Measurements from ENCODE around the gene PPP2R1A. TPM values are rescaled to one million over a fixed set of nuclear protein-coding genes. Genes with fewer than 3 reads are reported as not detected.

The PPP2R1A gene
- total and polyA plus RNA-seq, 4 donors = 33.6 to 61.6 (median 59.8) TPM

DNA sequence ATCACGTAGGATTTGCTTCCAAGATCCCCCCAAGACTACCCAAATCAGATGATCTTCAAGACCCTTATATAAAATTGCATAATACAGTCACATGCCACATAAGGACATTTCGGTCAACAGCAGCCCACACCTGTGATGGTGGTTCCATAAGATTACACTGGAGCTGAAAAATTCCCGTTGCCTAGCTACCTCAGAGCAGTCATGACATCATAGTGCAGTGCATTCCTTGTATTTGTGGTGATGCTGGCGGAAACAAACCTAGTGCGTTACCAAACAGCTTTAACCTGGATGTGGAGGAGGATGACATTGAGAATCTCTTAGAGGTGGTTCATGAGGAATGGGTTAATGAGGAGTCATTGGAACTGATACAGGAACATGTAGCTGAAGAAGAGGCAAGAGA, 84.3 kb downstream of the PPP2R1A start:
- peaks cover 0 to 14% (median 7%) of the 10 kb centered on the region in 4 donors for H3K4me1 ChIP-seq (ENCODE audit: control insufficient read depth in 4 of 4, insufficient read depth in 4 of 4, low read length in 3 of 4)
- H3K9me3 ChIP-seq (ENCODE audit: control insufficient read depth in 4 of 4, low read length in 3 of 4) = peaks cover 2 to 8% (median 5%) of the 10 kb centered on the region in 4 donors
- 88% methylated on average over 5 of the region's 5 CpGs for WGBS

DNA sequence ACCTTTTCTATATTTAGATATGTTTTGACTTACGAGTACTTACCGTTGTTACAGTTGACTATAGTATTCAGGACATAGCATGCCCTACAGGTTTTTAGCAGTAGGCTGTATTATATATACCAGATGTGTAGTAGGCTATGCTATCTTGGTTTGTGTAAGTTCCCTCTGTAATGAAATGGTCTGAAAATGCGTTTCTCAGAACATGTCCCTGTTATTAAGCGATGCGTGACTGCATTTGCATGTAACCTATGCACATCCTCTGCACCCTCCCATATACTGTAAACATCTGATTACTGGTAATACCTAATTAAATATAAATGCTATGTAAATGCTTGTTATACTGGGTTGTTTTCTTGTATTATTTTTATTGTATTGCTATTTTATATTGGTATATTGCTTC, 86.1 kb downstream of the PPP2R1A start:
- Histone ChIP-seq H3K27ac (ENCODE audit: low read depth in 1 of 2, low read length in 2 of 2) (no peak overlapping the region), H3K27me3 (ENCODE audit: control insufficient read depth in 4 of 4, insufficient read depth in 4 of 4, low read length in 3 of 4) (no peaks in the 10 kb centered on the region), H3K4me3 (ENCODE audit: low read depth in 1 of 3, low read length in 3 of 3) (no peak overlapping the region), H3K4me1 (ENCODE audit: control insufficient read depth in 4 of 4, insufficient read depth in 4 of 4, low read length in 3 of 4) (peaks cover 0 to 5% (median 2%) of the 10 kb centered on the region in 4 donors), H3K9me3 (ENCODE audit: control insufficient read depth in 4 of 4, low read length in 3 of 4) (peaks cover 4 to 8% (median 5%) of the 10 kb centered on the region in 4 donors), H3K36me3 (ENCODE audit: control insufficient read depth in 4 of 4, insufficient read depth in 3 of 4, low read depth in 1 of 4, low read length in 3 of 4) (peaks cover 3 to 4% (median 4%) of the 10 kb centered on the region in 4 donors), H3K9ac (ENCODE audit: low read depth in 1 of 2, low read length in 2 of 2) (no peak overlapping the region)
- TF ChIP-seq EGR1 (IDR thresholded peaks at IDR 0.05; ENCODE audit: low read depth in 2 of 2) (no peak), TAF1 (conservative IDR thresholded peaks at IDR 0.05) (no peak), FOXA2 (IDR thresholded peaks at IDR 0.05) (no peak), GABPA (IDR thresholded peaks at IDR 0.05 in 1 of 2, conservative IDR thresholded peaks at IDR 0.05 in 1 of 2) (no peak), RAD21 (IDR thresholded peaks at IDR 0.05) (no peak), HNF4G (IDR thresholded peaks at IDR 0.05) (no peak), HNF4A (conservative IDR thresholded peaks at IDR 0.05) (no peak), FOXA1 (IDR thresholded peaks at IDR 0.05) (no peak), NR2F2 (IDR thresholded peaks at IDR 0.05) (no peak), SP1 (IDR thresholded peaks at IDR 0.05) (no peak), YY1 (IDR thresholded peaks at IDR 0.05) (no peak), JUND (IDR thresholded peaks at IDR 0.05) (no peak), RXRA (IDR thresholded peaks at IDR 0.05) (no peak)
- TF ChIP-seq, protein P1, sequence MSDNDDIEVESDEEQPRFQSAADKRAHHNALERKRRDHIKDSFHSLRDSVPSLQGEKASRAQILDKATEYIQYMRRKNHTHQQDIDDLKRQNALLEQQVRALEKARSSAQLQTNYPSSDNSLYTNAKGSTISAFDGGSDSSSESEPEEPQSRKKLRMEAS (IDR thresholded peaks at IDR 0.05) = no peak
- TF ChIP-seq, protein P2, sequence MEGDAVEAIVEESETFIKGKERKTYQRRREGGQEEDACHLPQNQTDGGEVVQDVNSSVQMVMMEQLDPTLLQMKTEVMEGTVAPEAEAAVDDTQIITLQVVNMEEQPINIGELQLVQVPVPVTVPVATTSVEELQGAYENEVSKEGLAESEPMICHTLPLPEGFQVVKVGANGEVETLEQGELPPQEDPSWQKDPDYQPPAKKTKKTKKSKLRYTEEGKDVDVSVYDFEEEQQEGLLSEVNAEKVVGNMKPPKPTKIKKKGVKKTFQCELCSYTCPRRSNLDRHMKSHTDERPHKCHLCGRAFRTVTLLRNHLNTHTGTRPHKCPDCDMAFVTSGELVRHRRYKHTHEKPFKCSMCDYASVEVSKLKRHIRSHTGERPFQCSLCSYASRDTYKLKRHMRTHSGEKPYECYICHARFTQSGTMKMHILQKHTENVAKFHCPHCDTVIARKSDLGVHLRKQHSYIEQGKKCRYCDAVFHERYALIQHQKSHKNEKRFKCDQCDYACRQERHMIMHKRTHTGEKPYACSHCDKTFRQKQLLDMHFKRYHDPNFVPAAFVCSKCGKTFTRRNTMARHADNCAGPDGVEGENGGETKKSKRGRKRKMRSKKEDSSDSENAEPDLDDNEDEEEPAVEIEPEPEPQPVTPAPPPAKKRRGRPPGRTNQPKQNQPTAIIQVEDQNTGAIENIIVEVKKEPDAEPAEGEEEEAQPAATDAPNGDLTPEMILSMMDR (IDR thresholded peaks at IDR 0.05; ENCODE audit: low read depth, low read length, missing input control) = no peak
- TF ChIP-seq, protein P3, sequence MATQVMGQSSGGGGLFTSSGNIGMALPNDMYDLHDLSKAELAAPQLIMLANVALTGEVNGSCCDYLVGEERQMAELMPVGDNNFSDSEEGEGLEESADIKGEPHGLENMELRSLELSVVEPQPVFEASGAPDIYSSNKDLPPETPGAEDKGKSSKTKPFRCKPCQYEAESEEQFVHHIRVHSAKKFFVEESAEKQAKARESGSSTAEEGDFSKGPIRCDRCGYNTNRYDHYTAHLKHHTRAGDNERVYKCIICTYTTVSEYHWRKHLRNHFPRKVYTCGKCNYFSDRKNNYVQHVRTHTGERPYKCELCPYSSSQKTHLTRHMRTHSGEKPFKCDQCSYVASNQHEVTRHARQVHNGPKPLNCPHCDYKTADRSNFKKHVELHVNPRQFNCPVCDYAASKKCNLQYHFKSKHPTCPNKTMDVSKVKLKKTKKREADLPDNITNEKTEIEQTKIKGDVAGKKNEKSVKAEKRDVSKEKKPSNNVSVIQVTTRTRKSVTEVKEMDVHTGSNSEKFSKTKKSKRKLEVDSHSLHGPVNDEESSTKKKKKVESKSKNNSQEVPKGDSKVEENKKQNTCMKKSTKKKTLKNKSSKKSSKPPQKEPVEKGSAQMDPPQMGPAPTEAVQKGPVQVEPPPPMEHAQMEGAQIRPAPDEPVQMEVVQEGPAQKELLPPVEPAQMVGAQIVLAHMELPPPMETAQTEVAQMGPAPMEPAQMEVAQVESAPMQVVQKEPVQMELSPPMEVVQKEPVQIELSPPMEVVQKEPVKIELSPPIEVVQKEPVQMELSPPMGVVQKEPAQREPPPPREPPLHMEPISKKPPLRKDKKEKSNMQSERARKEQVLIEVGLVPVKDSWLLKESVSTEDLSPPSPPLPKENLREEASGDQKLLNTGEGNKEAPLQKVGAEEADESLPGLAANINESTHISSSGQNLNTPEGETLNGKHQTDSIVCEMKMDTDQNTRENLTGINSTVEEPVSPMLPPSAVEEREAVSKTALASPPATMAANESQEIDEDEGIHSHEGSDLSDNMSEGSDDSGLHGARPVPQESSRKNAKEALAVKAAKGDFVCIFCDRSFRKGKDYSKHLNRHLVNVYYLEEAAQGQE (IDR thresholded peaks at IDR 0.05) = no peak
- TF ChIP-seq, protein P4, sequence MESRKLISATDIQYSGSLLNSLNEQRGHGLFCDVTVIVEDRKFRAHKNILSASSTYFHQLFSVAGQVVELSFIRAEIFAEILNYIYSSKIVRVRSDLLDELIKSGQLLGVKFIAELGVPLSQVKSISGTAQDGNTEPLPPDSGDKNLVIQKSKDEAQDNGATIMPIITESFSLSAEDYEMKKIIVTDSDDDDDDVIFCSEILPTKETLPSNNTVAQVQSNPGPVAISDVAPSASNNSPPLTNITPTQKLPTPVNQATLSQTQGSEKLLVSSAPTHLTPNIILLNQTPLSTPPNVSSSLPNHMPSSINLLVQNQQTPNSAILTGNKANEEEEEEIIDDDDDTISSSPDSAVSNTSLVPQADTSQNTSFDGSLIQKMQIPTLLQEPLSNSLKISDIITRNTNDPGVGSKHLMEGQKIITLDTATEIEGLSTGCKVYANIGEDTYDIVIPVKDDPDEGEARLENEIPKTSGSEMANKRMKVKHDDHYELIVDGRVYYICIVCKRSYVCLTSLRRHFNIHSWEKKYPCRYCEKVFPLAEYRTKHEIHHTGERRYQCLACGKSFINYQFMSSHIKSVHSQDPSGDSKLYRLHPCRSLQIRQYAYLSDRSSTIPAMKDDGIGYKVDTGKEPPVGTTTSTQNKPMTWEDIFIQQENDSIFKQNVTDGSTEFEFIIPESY (IDR thresholded peaks at IDR 0.05) = no peak
- TF ChIP-seq, protein P5, sequence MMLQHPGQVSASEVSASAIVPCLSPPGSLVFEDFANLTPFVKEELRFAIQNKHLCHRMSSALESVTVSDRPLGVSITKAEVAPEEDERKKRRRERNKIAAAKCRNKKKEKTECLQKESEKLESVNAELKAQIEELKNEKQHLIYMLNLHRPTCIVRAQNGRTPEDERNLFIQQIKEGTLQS (IDR thresholded peaks at IDR 0.05) = no peak
- no peak for DNase-seq (ENCODE audit: low spot score)
- WGBS = 96% methylated on average over 5 of the region's 5 CpGs

More for the DNA sequence above, 84.3 kb downstream of the PPP2R1A start:
- Histone ChIP-seq H3K4me3 (ENCODE audit: low read depth in 1 of 3, low read length in 3 of 3) (peak overlapping the region in 1 of 3 donors; percentile 19), H3K9ac (ENCODE audit: low read depth in 1 of 2, low read length in 2 of 2) (no peak overlapping the region), H3K36me3 (ENCODE audit: control insufficient read depth in 4 of 4, insufficient read depth in 3 of 4, low read depth in 1 of 4, low read length in 3 of 4) (peaks cover 3 to 4% (median 4%) of the 10 kb centered on the region in 4 donors), H3K27me3 (ENCODE audit: control insufficient read depth in 4 of 4, insufficient read depth in 4 of 4, low read length in 3 of 4) (no peaks in the 10 kb centered on the region), H3K27ac (ENCODE audit: low read depth in 1 of 2, low read length in 2 of 2) (no peak overlapping the region)
- DNase-seq (ENCODE audit: low spot score) = no peak
- TF ChIP-seq RXRA (IDR thresholded peaks at IDR 0.05) (no peak), SP1 (IDR thresholded peaks at IDR 0.05) (no peak), EGR1 (IDR thresholded peaks at IDR 0.05; ENCODE audit: low read depth in 2 of 2) (no peak), RAD21 (IDR thresholded peaks at IDR 0.05) (no peak), JUND (IDR thresholded peaks at IDR 0.05) (no peak)
- TF ChIP-seq, protein P4 (IDR thresholded peaks at IDR 0.05) = no peak
